Measurements from ENCODE around the gene PTGES3. TPM values are rescaled to one million over a fixed set of nuclear protein-coding genes. Genes with fewer than 3 reads are reported as not detected.
A peak's percentile ranks its signal among the peaks of the same experiment; 100 is the strongest.

The PTGES3 gene
- total and polyA plus RNA-seq, 2 experiments from 2014 or later, result 334 to 442 TPM

GRCh38 chr12:56725723-56726102 is 37.6 kb upstream of the PTGES3 start:
- DNase-seq (ENCODE audit: low spot score), result no peak
- H3K27ac Mint-ChIP-seq, result peak overlapping the region; percentile 100
- no peaks in the 10 kb centered on the region for H3K27me3 ChIP-seq (ENCODE audit: insufficient read depth)
- peaks cover 32% of the 10 kb centered on the region for H3K4me1 ChIP-seq (ENCODE audit: insufficient read depth)
- peak overlapping the region; percentile 98 for H3K4me3 Mint-ChIP-seq
- TF ChIP-seq NANOG (IDR thresholded peaks at IDR 0.05; ENCODE audit: borderline replicate concordance), result no peak
- TF ChIP-seq, protein P1, sequence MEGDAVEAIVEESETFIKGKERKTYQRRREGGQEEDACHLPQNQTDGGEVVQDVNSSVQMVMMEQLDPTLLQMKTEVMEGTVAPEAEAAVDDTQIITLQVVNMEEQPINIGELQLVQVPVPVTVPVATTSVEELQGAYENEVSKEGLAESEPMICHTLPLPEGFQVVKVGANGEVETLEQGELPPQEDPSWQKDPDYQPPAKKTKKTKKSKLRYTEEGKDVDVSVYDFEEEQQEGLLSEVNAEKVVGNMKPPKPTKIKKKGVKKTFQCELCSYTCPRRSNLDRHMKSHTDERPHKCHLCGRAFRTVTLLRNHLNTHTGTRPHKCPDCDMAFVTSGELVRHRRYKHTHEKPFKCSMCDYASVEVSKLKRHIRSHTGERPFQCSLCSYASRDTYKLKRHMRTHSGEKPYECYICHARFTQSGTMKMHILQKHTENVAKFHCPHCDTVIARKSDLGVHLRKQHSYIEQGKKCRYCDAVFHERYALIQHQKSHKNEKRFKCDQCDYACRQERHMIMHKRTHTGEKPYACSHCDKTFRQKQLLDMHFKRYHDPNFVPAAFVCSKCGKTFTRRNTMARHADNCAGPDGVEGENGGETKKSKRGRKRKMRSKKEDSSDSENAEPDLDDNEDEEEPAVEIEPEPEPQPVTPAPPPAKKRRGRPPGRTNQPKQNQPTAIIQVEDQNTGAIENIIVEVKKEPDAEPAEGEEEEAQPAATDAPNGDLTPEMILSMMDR (conservative IDR thresholded peaks at IDR 0.05; ENCODE audit: low read depth in 2 of 2), result no peak
- no peak for TF ChIP-seq REST (IDR thresholded peaks at IDR 0.05; ENCODE audit: unreplicated experiment)
- TF ChIP-seq, protein P2, sequence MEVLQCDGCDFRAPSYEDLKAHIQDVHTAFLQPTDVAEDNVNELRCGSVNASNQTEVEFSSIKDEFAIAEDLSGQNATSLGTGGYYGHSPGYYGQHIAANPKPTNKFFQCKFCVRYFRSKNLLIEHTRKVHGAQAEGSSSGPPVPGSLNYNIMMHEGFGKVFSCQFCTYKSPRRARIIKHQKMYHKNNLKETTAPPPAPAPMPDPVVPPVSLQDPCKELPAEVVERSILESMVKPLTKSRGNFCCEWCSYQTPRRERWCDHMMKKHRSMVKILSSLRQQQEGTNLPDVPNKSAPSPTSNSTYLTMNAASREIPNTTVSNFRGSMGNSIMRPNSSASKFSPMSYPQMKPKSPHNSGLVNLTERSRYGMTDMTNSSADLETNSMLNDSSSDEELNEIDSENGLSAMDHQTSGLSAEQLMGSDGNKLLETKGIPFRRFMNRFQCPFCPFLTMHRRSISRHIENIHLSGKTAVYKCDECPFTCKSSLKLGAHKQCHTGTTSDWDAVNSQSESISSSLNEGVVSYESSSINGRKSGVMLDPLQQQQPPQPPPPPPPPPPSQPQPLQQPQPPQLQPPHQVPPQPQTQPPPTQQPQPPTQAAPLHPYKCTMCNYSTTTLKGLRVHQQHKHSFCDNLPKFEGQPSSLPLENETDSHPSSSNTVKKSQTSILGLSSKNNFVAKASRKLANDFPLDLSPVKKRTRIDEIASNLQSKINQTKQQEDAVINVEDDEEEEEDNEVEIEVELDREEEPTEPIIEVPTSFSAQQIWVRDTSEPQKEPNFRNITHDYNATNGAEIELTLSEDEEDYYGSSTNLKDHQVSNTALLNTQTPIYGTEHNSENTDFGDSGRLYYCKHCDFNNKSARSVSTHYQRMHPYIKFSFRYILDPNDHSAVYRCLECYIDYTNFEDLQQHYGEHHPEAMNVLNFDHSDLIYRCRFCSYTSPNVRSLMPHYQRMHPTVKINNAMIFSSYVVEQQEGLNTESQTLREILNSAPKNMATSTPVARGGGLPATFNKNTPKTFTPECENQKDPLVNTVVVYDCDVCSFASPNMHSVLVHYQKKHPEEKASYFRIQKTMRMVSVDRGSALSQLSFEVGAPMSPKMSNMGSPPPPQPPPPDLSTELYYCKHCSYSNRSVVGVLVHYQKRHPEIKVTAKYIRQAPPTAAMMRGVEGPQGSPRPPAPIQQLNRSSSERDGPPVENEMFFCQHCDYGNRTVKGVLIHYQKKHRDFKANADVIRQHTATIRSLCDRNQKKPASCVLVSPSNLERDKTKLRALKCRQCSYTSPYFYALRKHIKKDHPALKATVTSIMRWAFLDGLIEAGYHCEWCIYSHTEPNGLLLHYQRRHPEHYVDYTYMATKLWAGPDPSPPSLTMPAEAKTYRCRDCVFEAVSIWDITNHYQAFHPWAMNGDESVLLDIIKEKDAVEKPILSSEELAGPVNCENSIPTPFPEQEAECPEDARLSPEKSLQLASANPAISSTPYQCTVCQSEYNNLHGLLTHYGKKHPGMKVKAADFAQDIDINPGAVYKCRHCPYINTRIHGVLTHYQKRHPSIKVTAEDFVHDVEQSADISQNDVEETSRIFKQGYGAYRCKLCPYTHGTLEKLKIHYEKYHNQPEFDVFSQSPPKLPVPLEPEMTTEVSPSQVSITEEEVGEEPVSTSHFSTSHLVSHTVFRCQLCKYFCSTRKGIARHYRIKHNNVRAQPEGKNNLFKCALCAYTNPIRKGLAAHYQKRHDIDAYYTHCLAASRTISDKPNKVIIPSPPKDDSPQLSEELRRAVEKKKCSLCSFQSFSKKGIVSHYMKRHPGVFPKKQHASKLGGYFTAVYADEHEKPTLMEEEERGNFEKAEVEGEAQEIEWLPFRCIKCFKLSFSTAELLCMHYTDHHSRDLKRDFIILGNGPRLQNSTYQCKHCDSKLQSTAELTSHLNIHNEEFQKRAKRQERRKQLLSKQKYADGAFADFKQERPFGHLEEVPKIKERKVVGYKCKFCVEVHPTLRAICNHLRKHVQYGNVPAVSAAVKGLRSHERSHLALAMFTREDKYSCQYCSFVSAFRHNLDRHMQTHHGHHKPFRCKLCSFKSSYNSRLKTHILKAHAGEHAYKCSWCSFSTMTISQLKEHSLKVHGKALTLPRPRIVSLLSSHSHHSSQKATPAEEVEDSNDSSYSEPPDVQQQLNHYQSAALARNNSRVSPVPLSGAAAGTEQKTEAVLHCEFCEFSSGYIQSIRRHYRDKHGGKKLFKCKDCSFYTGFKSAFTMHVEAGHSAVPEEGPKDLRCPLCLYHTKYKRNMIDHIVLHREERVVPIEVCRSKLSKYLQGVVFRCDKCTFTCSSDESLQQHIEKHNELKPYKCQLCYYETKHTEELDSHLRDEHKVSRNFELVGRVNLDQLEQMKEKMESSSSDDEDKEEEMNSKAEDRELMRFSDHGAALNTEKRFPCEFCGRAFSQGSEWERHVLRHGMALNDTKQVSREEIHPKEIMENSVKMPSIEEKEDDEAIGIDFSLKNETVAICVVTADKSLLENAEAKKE (CRISPR knock-in tag; IDR thresholded peaks at IDR 0.05), result no peak
- no peak for TF ChIP-seq CREB1 (CRISPR knock-in tag; IDR thresholded peaks at IDR 0.05; ENCODE audit: low read depth)
- TF ChIP-seq STAT1 (IDR thresholded peaks at IDR 0.05; ENCODE audit: unreplicated experiment), result no peak
- TF ChIP-seq POLR2AphosphoS5 (IDR thresholded peaks at IDR 0.05; ENCODE audit: low read depth), result no peak
- TF ChIP-seq EZH2 (IDR thresholded peaks at IDR 0.05; ENCODE audit: low read depth, unreplicated experiment), result no peak
- TF ChIP-seq JUNB (IDR thresholded peaks at IDR 0.05; ENCODE audit: unreplicated experiment), result no peak
- no peak for TF ChIP-seq EZH2phosphoT487 (IDR thresholded peaks at IDR 0.05; ENCODE audit: unreplicated experiment)
- TF ChIP-seq, protein P3, sequence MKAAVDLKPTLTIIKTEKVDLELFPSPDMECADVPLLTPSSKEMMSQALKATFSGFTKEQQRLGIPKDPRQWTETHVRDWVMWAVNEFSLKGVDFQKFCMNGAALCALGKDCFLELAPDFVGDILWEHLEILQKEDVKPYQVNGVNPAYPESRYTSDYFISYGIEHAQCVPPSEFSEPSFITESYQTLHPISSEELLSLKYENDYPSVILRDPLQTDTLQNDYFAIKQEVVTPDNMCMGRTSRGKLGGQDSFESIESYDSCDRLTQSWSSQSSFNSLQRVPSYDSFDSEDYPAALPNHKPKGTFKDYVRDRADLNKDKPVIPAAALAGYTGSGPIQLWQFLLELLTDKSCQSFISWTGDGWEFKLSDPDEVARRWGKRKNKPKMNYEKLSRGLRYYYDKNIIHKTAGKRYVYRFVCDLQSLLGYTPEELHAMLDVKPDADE (IDR thresholded peaks at IDR 0.05), result no peak
- H2AFZ ChIP-seq, result no peak overlapping the region
- peaks cover 33% of the 10 kb centered on the region for H4K20me1 ChIP-seq (replicated peaks; ENCODE audit: insufficient read depth)
- H3K4me3 ChIP-seq, result peak overlapping the region; percentile 93
- peaks cover 44% of the 10 kb centered on the region for H3K79me2 ChIP-seq (replicated peaks; ENCODE audit: insufficient read depth)
- H3K36me3 ChIP-seq (ENCODE audit: insufficient read depth), result peaks cover 27% of the 10 kb centered on the region
- H3K36me3 Mint-ChIP-seq (ENCODE audit: low read depth), result peaks cover 76% of the 10 kb centered on the region
- peak overlapping the region; percentile 96 for H3K27ac ChIP-seq (ENCODE audit: low read depth)
- H3K9me3 Mint-ChIP-seq, result no peaks in the 10 kb centered on the region
- H3K27me3 Mint-ChIP-seq (ENCODE audit: insufficient read depth, low read depth, poor library complexity), result peaks cover 7% of the 10 kb centered on the region
- peaks cover 2% of the 10 kb centered on the region; the same call in 1 of the 2 replicates for H3K9me2 ChIP-seq (ENCODE audit: insufficient read depth)
- H3K4me1 Mint-ChIP-seq, result peaks cover 36% of the 10 kb centered on the region
- 0 out of 2 replicates have a peak, but pooled peaks cover 11% of the 10 kb centered on the region for H3F3A ChIP-seq (replicated peaks; ENCODE audit: low read depth)
- ATAC-seq, result no peak
- peak overlapping the region; percentile 99 for H3K4me2 ChIP-seq

Data from GM23338 (cell line).